Measurements from ENCODE around the gene APLF. TPM values are rescaled to one million over a fixed set of nuclear protein-coding genes. Genes with fewer than 3 reads are reported as not detected.
"Not testable (repeated sequence)": the region's sequence is repeated elsewhere in the genome, so short reads cannot be mapped to it uniquely, and the experiment has no call there.

APLF gene
- total RNA-seq, 1 experiment from 2014 or later = 5.3 TPM

GRCh38 chr2:68529651-68530050, 62.3 kb downstream of the APLF start:
- H3K79me2 ChIP-seq (ENCODE audit: low read length); H3K4me3 ChIP-seq (ENCODE audit: low read length); H3K4me2 ChIP-seq (ENCODE audit: low read depth, low read length, poor library complexity, severe bottlenecking); H3K4me1 ChIP-seq (ENCODE audit: low read length); H3K9ac ChIP-seq (ENCODE audit: low read length); H3K27ac ChIP-seq (ENCODE audit: low read length); H3K9me3 ChIP-seq (ENCODE audit: low read length); DNase-seq; H3K27me3 ChIP-seq (ENCODE audit: low read length); H2AFZ ChIP-seq (ENCODE audit: low read length); H3K9me2 ChIP-seq (replicated peaks; ENCODE audit: insufficient read depth, low read length); H3K36me3 ChIP-seq (ENCODE audit: insufficient read depth, low read length); H4K20me1 ChIP-seq (ENCODE audit: insufficient read depth, low read depth, low read length): not testable (repeated sequence)

GRCh38 chr2:68536000-68536399, 68.6 kb downstream of the APLF start:
- 0 out of 2 replicates have a peak, but pooled peaks cover 2% of the 10 kb centered on the region for H3K4me1 ChIP-seq (ENCODE audit: low read length)
- DNase-seq = no peak
- no peak overlapping the region for H3K9ac ChIP-seq (ENCODE audit: low read length)
- H3K79me2 ChIP-seq (ENCODE audit: low read length) = no peaks in the 10 kb centered on the region
- no peaks in the 10 kb centered on the region for H4K20me1 ChIP-seq (ENCODE audit: insufficient read depth, low read depth, low read length)
- H3K9me3 ChIP-seq (ENCODE audit: low read length) = no peaks in the 10 kb centered on the region
- no peaks in the 10 kb centered on the region for H3K9me2 ChIP-seq (replicated peaks; ENCODE audit: insufficient read depth, low read length)
- H2AFZ ChIP-seq (ENCODE audit: low read length) = no peak overlapping the region
- no peaks in the 10 kb centered on the region for H3K27me3 ChIP-seq (ENCODE audit: low read length)
- no peak overlapping the region for H3K4me3 ChIP-seq (ENCODE audit: low read length)
- no peaks in the 10 kb centered on the region for H3K36me3 ChIP-seq (ENCODE audit: insufficient read depth, low read length)
- no peak overlapping the region for H3K27ac ChIP-seq (ENCODE audit: low read length)
- H3K4me2 ChIP-seq (ENCODE audit: low read depth, low read length, poor library complexity, severe bottlenecking) = no peak overlapping the region

- Histone ChIP-seq H3K27me3 (ENCODE audit: low read length) (no peaks in the 10 kb centered on the region), H3K9me3 (ENCODE audit: low read length) (no peaks in the 10 kb centered on the region), H3K9me2 (replicated peaks; ENCODE audit: insufficient read depth, low read length) (no peaks in the 10 kb centered on the region), H3K4me3 (ENCODE audit: low read length) (no peak overlapping the region), H2AFZ (ENCODE audit: low read length) (no peak overlapping the region), H3K4me2 (ENCODE audit: low read depth, low read length, poor library complexity, severe bottlenecking) (no peak overlapping the region), H3K79me2 (ENCODE audit: low read length) (no peaks in the 10 kb centered on the region), H3K4me1 (ENCODE audit: low read length) (0 out of 2 replicates have a peak, but pooled peaks cover 2% of the 10 kb centered on the region), H3K36me3 (ENCODE audit: insufficient read depth, low read length) (no peaks in the 10 kb centered on the region), H3K9ac (ENCODE audit: low read length) (no peak overlapping the region), H4K20me1 (ENCODE audit: insufficient read depth, low read depth, low read length) (no peaks in the 10 kb centered on the region), H3K27ac (ENCODE audit: low read length) (no peak overlapping the region)
- no peak for DNase-seq
Measured at GRCh38 chr2:68537011-68537410, 69.6 kb downstream of the APLF start.

- Histone ChIP-seq H3K27ac (ENCODE audit: low read length) (no peak overlapping the region), H3K79me2 (ENCODE audit: low read length) (no peaks in the 10 kb centered on the region), H3K9me3 (ENCODE audit: low read length) (no peaks in the 10 kb centered on the region), H3K9me2 (replicated peaks; ENCODE audit: insufficient read depth, low read length) (no peaks in the 10 kb centered on the region), H3K4me3 (ENCODE audit: low read length) (no peak overlapping the region), H2AFZ (ENCODE audit: low read length) (no peak overlapping the region), H3K4me1 (ENCODE audit: low read length) (0 out of 2 replicates have a peak, but pooled peaks cover 2% of the 10 kb centered on the region), H3K36me3 (ENCODE audit: insufficient read depth, low read length) (no peaks in the 10 kb centered on the region), H3K4me2 (ENCODE audit: low read depth, low read length, poor library complexity, severe bottlenecking) (no peak overlapping the region), H3K27me3 (ENCODE audit: low read length) (no peaks in the 10 kb centered on the region), H4K20me1 (ENCODE audit: insufficient read depth, low read depth, low read length) (no peaks in the 10 kb centered on the region), H3K9ac (ENCODE audit: low read length) (no peak overlapping the region)
- DNase-seq = no peak
Measured at GRCh38 chr2:68537809-68538208, 70.4 kb downstream of the APLF start.

- Histone ChIP-seq H3K4me2 (ENCODE audit: low read depth, low read length, poor library complexity, severe bottlenecking) (no peak overlapping the region), H3K79me2 (ENCODE audit: low read length) (no peaks in the 10 kb centered on the region)
- DNase-seq = no peak
Measured at GRCh38 chr2:68544811-68545210, 77.4 kb downstream of the APLF start.

GRCh38 chr2:68548396-68548795, 81.0 kb downstream of the APLF start:
- no peak overlapping the region for H3K9ac ChIP-seq (ENCODE audit: low read length)
- H3K36me3 ChIP-seq (ENCODE audit: insufficient read depth, low read length) = no peaks in the 10 kb centered on the region
- H3K79me2 ChIP-seq (ENCODE audit: low read length) = no peaks in the 10 kb centered on the region
- no peaks in the 10 kb centered on the region for H3K9me2 ChIP-seq (replicated peaks; ENCODE audit: insufficient read depth, low read length)
- no peaks in the 10 kb centered on the region for H3K27me3 ChIP-seq (ENCODE audit: low read length)
- H3K4me1 ChIP-seq (ENCODE audit: low read length) = no peaks in the 10 kb centered on the region
- H3K4me2 ChIP-seq (ENCODE audit: low read depth, low read length, poor library complexity, severe bottlenecking) = no peak overlapping the region
- no peak overlapping the region for H3K4me3 ChIP-seq (ENCODE audit: low read length)
- DNase-seq = no peak
- H2AFZ ChIP-seq (ENCODE audit: low read length) = no peak overlapping the region
- no peak overlapping the region for H3K27ac ChIP-seq (ENCODE audit: low read length)
- no peaks in the 10 kb centered on the region for H4K20me1 ChIP-seq (ENCODE audit: insufficient read depth, low read depth, low read length)
- no peaks in the 10 kb centered on the region for H3K9me3 ChIP-seq (ENCODE audit: low read length)

More at GRCh38 chr2:68544811-68545210, 77.4 kb downstream of the APLF start:
- no peak overlapping the region for H3K9ac ChIP-seq (ENCODE audit: low read length)
- H3K9me3 ChIP-seq (ENCODE audit: low read length) = no peaks in the 10 kb centered on the region
- no peak overlapping the region for H3K27ac ChIP-seq (ENCODE audit: low read length)
- no peak overlapping the region for H3K4me3 ChIP-seq (ENCODE audit: low read length)
- H4K20me1 ChIP-seq (ENCODE audit: insufficient read depth, low read depth, low read length) = no peaks in the 10 kb centered on the region
- no peaks in the 10 kb centered on the region for H3K36me3 ChIP-seq (ENCODE audit: insufficient read depth, low read length)
- no peaks in the 10 kb centered on the region for H3K27me3 ChIP-seq (ENCODE audit: low read length)
- no peak overlapping the region for H2AFZ ChIP-seq (ENCODE audit: low read length)
- H3K4me1 ChIP-seq (ENCODE audit: low read length) = no peaks in the 10 kb centered on the region
- H3K9me2 ChIP-seq (replicated peaks; ENCODE audit: insufficient read depth, low read length) = no peaks in the 10 kb centered on the region

GRCh38 chr2:68553098-68553497, 85.7 kb downstream of the APLF start:
- H3K9me3 ChIP-seq (ENCODE audit: low read length) = no peaks in the 10 kb centered on the region

GRCh38 chr2:68555425-68556206, 88.2 kb downstream of the APLF start:
- not testable (repeated sequence) for H3K9ac ChIP-seq (ENCODE audit: low read length); H3K9me2 ChIP-seq (replicated peaks; ENCODE audit: insufficient read depth, low read length); H3K27me3 ChIP-seq (ENCODE audit: low read length); H3K9me3 ChIP-seq (ENCODE audit: low read length); H4K20me1 ChIP-seq (ENCODE audit: insufficient read depth, low read depth, low read length); H3K27ac ChIP-seq (ENCODE audit: low read length); H3K4me1 ChIP-seq (ENCODE audit: low read length); H3K4me3 ChIP-seq (ENCODE audit: low read length); H3K79me2 ChIP-seq (ENCODE audit: low read length); DNase-seq; H3K4me2 ChIP-seq (ENCODE audit: low read depth, low read length, poor library complexity, severe bottlenecking); H2AFZ ChIP-seq (ENCODE audit: low read length); H3K36me3 ChIP-seq (ENCODE audit: insufficient read depth, low read length)

More at GRCh38 chr2:68553098-68553497, 85.7 kb downstream of the APLF start:
- H3K27ac ChIP-seq (ENCODE audit: low read length) = no peak overlapping the region
- no peak overlapping the region for H2AFZ ChIP-seq (ENCODE audit: low read length)
- no peak overlapping the region for H3K9ac ChIP-seq (ENCODE audit: low read length)
- DNase-seq = no peak
- H3K4me3 ChIP-seq (ENCODE audit: low read length) = no peak overlapping the region
- no peak overlapping the region for H3K4me2 ChIP-seq (ENCODE audit: low read depth, low read length, poor library complexity, severe bottlenecking)
- no peaks in the 10 kb centered on the region for H3K27me3 ChIP-seq (ENCODE audit: low read length)
- no peaks in the 10 kb centered on the region for H3K79me2 ChIP-seq (ENCODE audit: low read length)
- no peaks in the 10 kb centered on the region for H3K36me3 ChIP-seq (ENCODE audit: insufficient read depth, low read length)
- H4K20me1 ChIP-seq (ENCODE audit: insufficient read depth, low read depth, low read length) = no peaks in the 10 kb centered on the region
- no peaks in the 10 kb centered on the region for H3K4me1 ChIP-seq (ENCODE audit: low read length)
- H3K9me2 ChIP-seq (replicated peaks; ENCODE audit: insufficient read depth, low read length) = no peaks in the 10 kb centered on the region
